Type B pancreatic cell (in vitro differentiated cells): Measurements from ENCODE around the gene ARID4B. TPM values are rescaled to one million over a fixed set of nuclear protein-coding genes. Genes with fewer than 3 reads are reported as not detected.
A peak's percentile ranks its signal among the peaks of the same experiment; 100 is the strongest.

ENCODE experiments used
- DNase-seq: peaks from one replicate; pipeline ENCODE4 v3.0.0; 2021; ENCODE audit warnings: mixed read lengths; ENCODE audit not compliant: unreplicated experiment; ENCODE audit errors: extremely low spot score
- H3K27ac Mint-ChIP-seq: 2 replicates; pipeline ENCODE4 v1.8.0; 2021; ENCODE audit warnings: mild to moderate bottlenecking, mixed read lengths
- H3K27me3 Mint-ChIP-seq: 2 replicates; pipeline ENCODE4 v1.8.0; 2021; ENCODE audit warnings: mixed read lengths
- H3K36me3 Mint-ChIP-seq: 2 replicates; pipeline ENCODE4 v1.8.0; 2021; ENCODE audit warnings: mixed read lengths
- H3K4me1 Mint-ChIP-seq: one replicate; pipeline ENCODE4 v1.8.0; 2021; ENCODE audit warnings: mixed read lengths; ENCODE audit not compliant: unreplicated experiment
- H3K4me3 Mint-ChIP-seq: 2 replicates; pipeline ENCODE4 v1.8.0; 2021; ENCODE audit warnings: mild to moderate bottlenecking, mixed read lengths
- H3K9me3 Mint-ChIP-seq: 2 replicates; pipeline ENCODE4 v1.8.0; 2021; ENCODE audit warnings: mixed read lengths
- total RNA-seq: library from RNA; stranded (reverse); gene quantifications from 2 replicates; pipeline ENCODE4 v1.2.1, GENCODE V29; 2021; ENCODE audit warnings: low replicate concordance
- TF ChIP-seq, protein P1 (sequence below): fragments of 200-600 bp; sonication (generic); conservative IDR thresholded peaks from 2 replicates; pipeline ENCODE4 v1.5.0; 2021; ENCODE audit warnings: antibody characterized with exemption, mild to moderate bottlenecking

The ARID4B gene
- total RNA-seq, 1 donor from 2014 or later, result 42.4 TPM

DNA sequence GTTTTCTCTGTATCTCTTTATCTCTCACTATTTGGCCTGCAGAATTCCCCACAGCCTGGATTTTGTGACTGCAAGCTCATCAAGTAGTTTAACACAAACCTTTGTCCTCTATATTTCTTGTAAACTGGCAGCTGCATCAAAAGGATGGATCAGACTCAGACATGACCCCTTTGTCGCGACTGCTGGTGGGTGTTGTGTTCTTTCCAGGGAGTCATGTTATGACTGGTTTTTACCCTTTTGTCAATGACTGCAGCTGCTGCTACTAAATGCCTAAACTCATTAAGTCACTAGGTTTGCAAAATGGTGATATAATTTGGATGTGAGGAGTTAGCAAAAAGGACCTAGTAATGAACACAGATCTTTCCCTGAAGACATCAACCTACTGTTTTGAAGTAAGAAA lies 189.2 kb downstream of the ARID4B start:
- no peaks in the 10 kb centered on the region for H3K27me3 Mint-ChIP-seq
- no peak for DNase-seq
- H3K4me3 Mint-ChIP-seq, result no peak overlapping the region
- no peaks in the 10 kb centered on the region for H3K9me3 Mint-ChIP-seq
- no peaks in the 10 kb centered on the region for H3K4me1 Mint-ChIP-seq
- TF ChIP-seq, protein P1, sequence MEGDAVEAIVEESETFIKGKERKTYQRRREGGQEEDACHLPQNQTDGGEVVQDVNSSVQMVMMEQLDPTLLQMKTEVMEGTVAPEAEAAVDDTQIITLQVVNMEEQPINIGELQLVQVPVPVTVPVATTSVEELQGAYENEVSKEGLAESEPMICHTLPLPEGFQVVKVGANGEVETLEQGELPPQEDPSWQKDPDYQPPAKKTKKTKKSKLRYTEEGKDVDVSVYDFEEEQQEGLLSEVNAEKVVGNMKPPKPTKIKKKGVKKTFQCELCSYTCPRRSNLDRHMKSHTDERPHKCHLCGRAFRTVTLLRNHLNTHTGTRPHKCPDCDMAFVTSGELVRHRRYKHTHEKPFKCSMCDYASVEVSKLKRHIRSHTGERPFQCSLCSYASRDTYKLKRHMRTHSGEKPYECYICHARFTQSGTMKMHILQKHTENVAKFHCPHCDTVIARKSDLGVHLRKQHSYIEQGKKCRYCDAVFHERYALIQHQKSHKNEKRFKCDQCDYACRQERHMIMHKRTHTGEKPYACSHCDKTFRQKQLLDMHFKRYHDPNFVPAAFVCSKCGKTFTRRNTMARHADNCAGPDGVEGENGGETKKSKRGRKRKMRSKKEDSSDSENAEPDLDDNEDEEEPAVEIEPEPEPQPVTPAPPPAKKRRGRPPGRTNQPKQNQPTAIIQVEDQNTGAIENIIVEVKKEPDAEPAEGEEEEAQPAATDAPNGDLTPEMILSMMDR, result no peak
- no peak overlapping the region for H3K27ac Mint-ChIP-seq
- H3K36me3 Mint-ChIP-seq, result peaks cover 29% of the 10 kb centered on the region

GRCh38 chr1:235136111-235136510 lies 191.9 kb downstream of the ARID4B start:
- Mint-ChIP-seq H3K36me3 (peaks cover 28% of the 10 kb centered on the region), H3K27me3 (no peaks in the 10 kb centered on the region), H3K4me1 (no peaks in the 10 kb centered on the region), H3K27ac (no peak overlapping the region), H3K9me3 (no peaks in the 10 kb centered on the region), H3K4me3 (no peak overlapping the region)
- DNase-seq, result no peak
- TF ChIP-seq, protein P1, result no peak

DNA sequence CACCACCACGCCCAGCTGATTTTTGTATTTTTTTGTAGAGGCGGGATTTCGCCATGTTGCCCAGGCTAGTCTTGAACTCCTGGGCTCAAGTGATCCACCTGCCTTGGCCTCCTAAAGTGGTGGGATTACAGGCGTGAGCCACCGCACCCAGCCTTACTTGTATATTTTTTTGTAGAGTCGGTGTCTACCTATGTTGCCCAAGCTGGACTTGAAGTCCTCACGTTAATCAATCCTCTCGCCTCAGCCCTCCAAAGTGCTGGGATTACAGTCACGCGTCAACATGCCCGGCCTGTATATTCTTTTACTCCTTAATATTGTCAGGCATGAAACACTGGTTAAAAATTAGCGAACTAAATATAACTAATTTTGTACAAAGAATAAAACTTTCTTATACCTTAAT lies 193.8 kb downstream of the ARID4B start:
- peaks cover 5% of the 10 kb centered on the region for H3K4me1 Mint-ChIP-seq
- no peak for DNase-seq
- no peak overlapping the region for H3K4me3 Mint-ChIP-seq
- H3K9me3 Mint-ChIP-seq, result no peaks in the 10 kb centered on the region
- H3K27ac Mint-ChIP-seq, result no peak overlapping the region
- peaks cover 25% of the 10 kb centered on the region for H3K36me3 Mint-ChIP-seq
- no peaks in the 10 kb centered on the region for H3K27me3 Mint-ChIP-seq
- TF ChIP-seq, protein P1, result no peak

GRCh38 chr1:235133086-235133485 lies 194.9 kb downstream of the ARID4B start:
- peaks cover 23% of the 10 kb centered on the region for H3K36me3 Mint-ChIP-seq
- H3K27ac Mint-ChIP-seq, result no peak overlapping the region
- peaks cover 9% of the 10 kb centered on the region for H3K4me1 Mint-ChIP-seq
- TF ChIP-seq, protein P1, result no peak
- DNase-seq, result no peak
- no peak overlapping the region for H3K4me3 Mint-ChIP-seq
- H3K9me3 Mint-ChIP-seq, result no peaks in the 10 kb centered on the region
- no peaks in the 10 kb centered on the region for H3K27me3 Mint-ChIP-seq

DNA sequence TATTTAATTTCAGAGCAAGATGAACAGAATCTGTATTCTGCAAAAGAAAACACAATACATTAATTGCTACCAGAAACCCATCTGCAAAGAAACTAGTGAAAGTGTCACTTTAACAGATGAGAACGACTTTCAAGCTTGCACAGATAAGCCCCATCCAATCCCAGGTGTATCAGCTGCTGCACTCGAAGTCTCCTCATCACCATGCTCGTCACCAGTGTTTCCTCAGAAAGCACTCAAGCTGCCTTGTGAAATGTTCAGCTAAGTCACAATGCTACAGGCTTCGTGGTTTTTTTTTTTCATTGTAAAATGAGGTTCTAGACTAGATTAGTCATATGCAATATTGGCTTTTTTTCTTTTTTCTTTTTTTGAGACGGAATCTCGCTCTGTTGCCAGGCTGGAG lies 196.0 kb downstream of the ARID4B start:
- DNase-seq, result no peak
- Mint-ChIP-seq H3K4me1 (peaks cover 12% of the 10 kb centered on the region), H3K9me3 (no peaks in the 10 kb centered on the region), H3K27me3 (no peaks in the 10 kb centered on the region), H3K27ac (peak overlapping the region; percentile 34), H3K36me3 (peaks cover 19% of the 10 kb centered on the region), H3K4me3 (no peak overlapping the region)
- TF ChIP-seq, protein P1, result no peak

GRCh38 chr1:235130766-235131270 lies 197.2 kb downstream of the ARID4B start:
- TF ChIP-seq, protein P1, result no peak
- H3K4me3 Mint-ChIP-seq, result no peak overlapping the region
- no peaks in the 10 kb centered on the region for H3K9me3 Mint-ChIP-seq
- no peaks in the 10 kb centered on the region for H3K27me3 Mint-ChIP-seq
- peaks cover 12% of the 10 kb centered on the region for H3K36me3 Mint-ChIP-seq
- H3K4me1 Mint-ChIP-seq, result peaks cover 17% of the 10 kb centered on the region
- no peak overlapping the region for H3K27ac Mint-ChIP-seq
- DNase-seq, result no peak
